Measurements from ENCODE around the gene CAMKV. TPM values are rescaled to one million over a fixed set of nuclear protein-coding genes. Genes with fewer than 3 reads are reported as not detected.

Gene CAMKV
- total RNA-seq, 3 donors from 2014 or later = not detected

- TF ChIP-seq, protein P1, sequence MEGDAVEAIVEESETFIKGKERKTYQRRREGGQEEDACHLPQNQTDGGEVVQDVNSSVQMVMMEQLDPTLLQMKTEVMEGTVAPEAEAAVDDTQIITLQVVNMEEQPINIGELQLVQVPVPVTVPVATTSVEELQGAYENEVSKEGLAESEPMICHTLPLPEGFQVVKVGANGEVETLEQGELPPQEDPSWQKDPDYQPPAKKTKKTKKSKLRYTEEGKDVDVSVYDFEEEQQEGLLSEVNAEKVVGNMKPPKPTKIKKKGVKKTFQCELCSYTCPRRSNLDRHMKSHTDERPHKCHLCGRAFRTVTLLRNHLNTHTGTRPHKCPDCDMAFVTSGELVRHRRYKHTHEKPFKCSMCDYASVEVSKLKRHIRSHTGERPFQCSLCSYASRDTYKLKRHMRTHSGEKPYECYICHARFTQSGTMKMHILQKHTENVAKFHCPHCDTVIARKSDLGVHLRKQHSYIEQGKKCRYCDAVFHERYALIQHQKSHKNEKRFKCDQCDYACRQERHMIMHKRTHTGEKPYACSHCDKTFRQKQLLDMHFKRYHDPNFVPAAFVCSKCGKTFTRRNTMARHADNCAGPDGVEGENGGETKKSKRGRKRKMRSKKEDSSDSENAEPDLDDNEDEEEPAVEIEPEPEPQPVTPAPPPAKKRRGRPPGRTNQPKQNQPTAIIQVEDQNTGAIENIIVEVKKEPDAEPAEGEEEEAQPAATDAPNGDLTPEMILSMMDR (IDR thresholded peaks at IDR 0.05) = no peak
- ATAC-seq = no peak
- H3K36me3 ChIP-seq (ENCODE audit: low read depth) = no peaks in the 10 kb centered on the region
- no peaks in the 10 kb centered on the region for H3K9me3 ChIP-seq
- intact Hi-C loops (cut with DNase I, micrococcal nuclease) = no loop called here
- peaks cover 16% of the 10 kb centered on the region for H3K4me1 ChIP-seq (ENCODE audit: low read depth)
- no peak for DNase-seq
- H3K4me3 ChIP-seq = no peak overlapping the region
Observed at GRCh38 chr3:49877716-49878115, 8.0 kb upstream of the CAMKV start.

- ATAC-seq = no peak
- TF ChIP-seq, protein P1 (IDR thresholded peaks at IDR 0.05) = no peak
- H3K4me3 ChIP-seq = no peak overlapping the region
- no peaks in the 10 kb centered on the region for H3K9me3 ChIP-seq
- peaks cover 16% of the 10 kb centered on the region for H3K4me1 ChIP-seq (ENCODE audit: low read depth)
- DNase-seq = no peak
- intact Hi-C loops (cut with DNase I, micrococcal nuclease) = no loop called here
- H3K36me3 ChIP-seq (ENCODE audit: low read depth) = no peaks in the 10 kb centered on the region
Observed at GRCh38 chr3:49876567-49876966, 6.9 kb upstream of the CAMKV start.

DNA sequence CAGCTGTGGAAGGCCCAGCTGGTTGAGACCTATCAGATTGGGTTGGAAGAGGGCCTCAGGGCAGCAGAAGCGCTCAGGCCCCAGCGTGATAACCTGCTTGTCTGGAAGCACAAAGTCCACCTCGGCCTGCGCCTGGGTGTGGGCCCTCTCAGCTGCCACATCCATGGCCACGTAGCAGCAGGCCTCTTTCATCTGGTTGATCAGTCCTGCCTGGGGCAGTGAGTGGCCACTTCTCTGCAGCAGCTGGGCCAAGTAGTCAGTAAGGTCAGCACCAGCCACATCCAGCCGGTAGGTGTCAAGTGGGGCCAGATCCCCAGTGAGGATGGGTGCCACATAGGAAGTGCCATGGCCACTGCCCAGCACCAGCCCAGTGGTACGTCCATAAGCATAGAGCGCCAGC lies 3.9 kb upstream of the CAMKV start:
- Histone ChIP-seq H3K4me3 (no peak overlapping the region), H3K4me1 (ENCODE audit: low read depth) (peaks cover 27% of the 10 kb centered on the region), H3K9me3 (no peaks in the 10 kb centered on the region), H3K36me3 (ENCODE audit: low read depth) (no peaks in the 10 kb centered on the region)
- DNase-seq (peak; percentile 75 to 85 (median 80)), ATAC-seq (peak; percentile 87)
- TF ChIP-seq, protein P1 (IDR thresholded peaks at IDR 0.05) = no peak
- intact Hi-C loops (cut with DNase I, micrococcal nuclease) = no loop called here

DNA sequence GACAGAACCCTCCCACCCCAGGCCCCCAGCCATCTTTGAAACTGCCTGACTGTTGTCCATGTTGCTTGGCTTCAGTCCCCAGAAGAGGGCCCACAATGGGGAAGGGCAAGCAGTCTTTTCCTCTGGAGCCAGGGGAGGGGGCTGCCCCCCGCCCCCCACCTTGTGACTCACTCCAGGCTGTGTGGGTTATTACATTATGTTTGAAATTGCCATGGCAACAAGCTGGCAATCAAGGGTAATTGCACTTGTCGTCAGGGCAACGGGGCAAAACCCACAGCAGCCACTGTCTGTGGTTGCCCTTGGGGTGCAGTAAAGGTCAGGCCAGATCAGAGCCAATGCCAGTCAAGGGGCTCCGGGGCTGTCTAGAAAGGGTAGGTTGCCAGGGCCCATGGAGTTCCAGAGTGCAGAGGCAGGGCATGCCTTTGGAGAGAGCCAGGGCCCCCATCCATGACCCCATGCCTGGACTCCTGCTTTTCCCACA lies 3.1 kb upstream of the CAMKV start:
- no peak for DNase-seq
- ATAC-seq = peak; percentile 43
- Histone ChIP-seq H3K4me1 (ENCODE audit: low read depth) (peaks cover 27% of the 10 kb centered on the region), H3K36me3 (ENCODE audit: low read depth) (no peaks in the 10 kb centered on the region), H3K9me3 (no peaks in the 10 kb centered on the region), H3K4me3 (no peak overlapping the region)
- TF ChIP-seq, protein P1 (IDR thresholded peaks at IDR 0.05) = no peak
- intact Hi-C loops (cut with DNase I, micrococcal nuclease) = no loop called here

GRCh38 chr3:49871531-49872153 lies 1.9 kb upstream of the CAMKV start:
- TF ChIP-seq, protein P1 (IDR thresholded peaks at IDR 0.05) = no peak
- Histone ChIP-seq H3K4me1 (ENCODE audit: low read depth) (peaks cover 27% of the 10 kb centered on the region), H3K36me3 (ENCODE audit: low read depth) (no peaks in the 10 kb centered on the region), H3K4me3 (no peak overlapping the region), H3K9me3 (no peaks in the 10 kb centered on the region)
- DNase-seq = no peak
- intact Hi-C loops (cut with DNase I, micrococcal nuclease) = no loop called here
- ATAC-seq = no peak

Measured in mucosa of descending colon (tissue), 3 donors.